OCI-LY3 (cell line): Measurements from ENCODE around the gene KHDRBS1.

Source experiments
- H2AFZ ChIP-seq: fragments of 200-600, 300-600 bp; shearing (Covaris generic); 2 replicates; pipeline ENCODE4 v1.6.0; 2014; ENCODE audit warnings: antibody characterized with exemption, low read depth, low read length
- H3K27ac ChIP-seq: fragments of 200-600, 300-600 bp; sonication (generic); 2 replicates; pipeline ENCODE4 v1.5.1; 2014; ENCODE audit warnings: mild to moderate bottlenecking, low read length, moderate library complexity, mixed read lengths
- H3K27me3 ChIP-seq: fragments of 200-600, 300-600 bp; sonication (generic); 2 replicates; pipeline ENCODE4 v1.6.1; 2014; ENCODE audit warnings: low read depth, low read length, mixed read lengths
- H3K36me3 ChIP-seq: fragments of 200-600, 300-600 bp; sonication (generic); replicated peaks from 2 replicates; pipeline ENCODE3; 2014; ENCODE audit warnings: low read depth, low read length, mixed read lengths
- H3K4me1 ChIP-seq: fragments of 300-600, 200-600 bp; sonication (generic); 2 replicates; pipeline ENCODE4 v1.6.1; 2014; ENCODE audit warnings: low read length, mixed read lengths
- H3K4me2 ChIP-seq: fragments of 200-600, 300-600 bp; sonication (generic); 2 replicates; pipeline ENCODE4 v1.6.1; 2014; ENCODE audit warnings: low read length, mixed read lengths
- H3K4me3 ChIP-seq: fragments of 300-600, 200-600 bp; sonication (generic); 2 replicates; pipeline ENCODE4 v1.5.1; 2014; ENCODE audit warnings: antibody characterized with exemption, mild to moderate bottlenecking, low read length, moderate library complexity
- H3K79me2 ChIP-seq: fragments of 300-600, 200-600 bp; shearing (Covaris generic); 2 replicates; pipeline ENCODE4 v1.6.1; 2014; ENCODE audit warnings: mild to moderate bottlenecking, low read length, mixed read lengths
- H3K9ac ChIP-seq: fragments of 300-600, 200-600 bp; shearing (Covaris generic); 2 replicates; pipeline ENCODE4 v1.6.0; 2014; ENCODE audit warnings: mild to moderate bottlenecking, low read length, moderate library complexity
- H3K9me3 ChIP-seq: fragments of 200-600, 300-600 bp; shearing (Covaris generic); 2 replicates; pipeline ENCODE4 v1.6.1; 2014; ENCODE audit warnings: low read length, mixed read lengths; ENCODE audit not compliant: insufficient read depth
- H4K20me1 ChIP-seq: fragments of 200-600, 300-600 bp; sonication (generic); 2 replicates; pipeline ENCODE4 v1.6.1; 2016; ENCODE audit warnings: low read length, mixed read lengths; ENCODE audit not compliant: insufficient read depth
- EZH2phosphoT487 ChIP-seq: fragments of 200-600 bp; shearing (Covaris generic); IDR thresholded peaks from 2 replicates; pipeline ENCODE4 v1.6.1; 2018; ENCODE audit warnings: antibody characterized with exemption, mixed run types, low read depth
- TF ChIP-seq, protein P1 (sequence below): fragments of 200-600, 300-600 bp; sonication (generic); IDR thresholded peaks from 2 replicates; pipeline ENCODE4 v1.5.1; 2014; ENCODE audit warnings: antibody characterized with exemption, low read length, low read depth

The KHDRBS1 gene

DNA sequence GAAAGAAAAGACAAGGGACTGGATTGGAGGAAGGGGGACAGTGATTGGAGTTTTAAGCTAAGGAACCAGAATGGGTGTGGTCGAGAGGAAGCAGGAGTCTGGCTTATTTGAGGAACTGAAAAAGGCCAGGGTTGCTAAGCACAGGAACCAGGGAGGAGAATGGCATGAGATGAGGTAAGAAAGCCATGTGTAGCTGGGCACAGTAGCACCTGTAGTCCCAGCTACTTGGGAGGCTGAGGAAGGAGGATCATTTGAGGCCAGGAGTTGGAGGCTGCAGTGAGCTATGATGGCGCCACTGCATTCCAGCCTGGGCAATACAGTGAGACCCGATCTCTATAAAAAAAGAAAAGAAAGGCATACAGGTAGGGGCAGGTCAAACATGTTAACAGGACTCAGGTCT, 8.1 kb upstream of the KHDRBS1 start:
- H3K27ac ChIP-seq, result no peak overlapping the region
- H3K9ac ChIP-seq, result no peak overlapping the region
- no peak overlapping the region for H3K4me3 ChIP-seq
- no peak overlapping the region for H2AFZ ChIP-seq
- H3K4me1 ChIP-seq, result peaks cover 29% of the 10 kb centered on the region
- no peaks in the 10 kb centered on the region for H3K9me3 ChIP-seq
- H3K79me2 ChIP-seq, result no peaks in the 10 kb centered on the region
- TF ChIP-seq, protein P1, sequence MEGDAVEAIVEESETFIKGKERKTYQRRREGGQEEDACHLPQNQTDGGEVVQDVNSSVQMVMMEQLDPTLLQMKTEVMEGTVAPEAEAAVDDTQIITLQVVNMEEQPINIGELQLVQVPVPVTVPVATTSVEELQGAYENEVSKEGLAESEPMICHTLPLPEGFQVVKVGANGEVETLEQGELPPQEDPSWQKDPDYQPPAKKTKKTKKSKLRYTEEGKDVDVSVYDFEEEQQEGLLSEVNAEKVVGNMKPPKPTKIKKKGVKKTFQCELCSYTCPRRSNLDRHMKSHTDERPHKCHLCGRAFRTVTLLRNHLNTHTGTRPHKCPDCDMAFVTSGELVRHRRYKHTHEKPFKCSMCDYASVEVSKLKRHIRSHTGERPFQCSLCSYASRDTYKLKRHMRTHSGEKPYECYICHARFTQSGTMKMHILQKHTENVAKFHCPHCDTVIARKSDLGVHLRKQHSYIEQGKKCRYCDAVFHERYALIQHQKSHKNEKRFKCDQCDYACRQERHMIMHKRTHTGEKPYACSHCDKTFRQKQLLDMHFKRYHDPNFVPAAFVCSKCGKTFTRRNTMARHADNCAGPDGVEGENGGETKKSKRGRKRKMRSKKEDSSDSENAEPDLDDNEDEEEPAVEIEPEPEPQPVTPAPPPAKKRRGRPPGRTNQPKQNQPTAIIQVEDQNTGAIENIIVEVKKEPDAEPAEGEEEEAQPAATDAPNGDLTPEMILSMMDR, result no peak
- TF ChIP-seq EZH2phosphoT487, result no peak
- no peaks in the 10 kb centered on the region for H4K20me1 ChIP-seq
- no peaks in the 10 kb centered on the region for H3K27me3 ChIP-seq
- H3K4me2 ChIP-seq, result no peak overlapping the region
- H3K36me3 ChIP-seq, result no peaks in the 10 kb centered on the region

DNA sequence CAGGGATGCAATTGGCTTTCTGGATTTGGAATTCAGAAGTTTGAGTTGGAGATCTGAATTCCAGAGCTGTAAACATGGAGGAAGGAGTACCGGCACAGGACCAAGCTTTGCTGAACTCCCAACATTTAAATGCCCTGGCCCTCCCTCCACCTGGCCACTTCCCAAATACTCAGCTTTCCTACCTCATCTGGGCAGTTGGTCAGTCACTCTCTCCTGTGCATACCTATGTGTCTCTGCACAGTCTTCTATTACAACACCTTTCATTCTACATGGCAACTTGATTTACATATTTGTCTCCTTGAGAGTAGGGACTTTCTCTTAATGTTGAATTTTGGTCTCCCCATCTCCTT, 6.1 kb upstream of the KHDRBS1 start:
- H3K4me3 ChIP-seq, result no peak overlapping the region
- H3K9ac ChIP-seq, result no peak overlapping the region
- no peak for TF ChIP-seq EZH2phosphoT487
- TF ChIP-seq, protein P1, result no peak
- H3K4me2 ChIP-seq, result no peak overlapping the region
- no peaks in the 10 kb centered on the region for H3K27me3 ChIP-seq
- H2AFZ ChIP-seq, result no peak overlapping the region
- no peaks in the 10 kb centered on the region for H3K9me3 ChIP-seq
- H3K36me3 ChIP-seq, result no peaks in the 10 kb centered on the region
- H3K79me2 ChIP-seq, result no peaks in the 10 kb centered on the region
- no peak overlapping the region for H3K27ac ChIP-seq
- peaks cover 21% of the 10 kb centered on the region for H3K4me1 ChIP-seq
- no peaks in the 10 kb centered on the region for H4K20me1 ChIP-seq

DNA sequence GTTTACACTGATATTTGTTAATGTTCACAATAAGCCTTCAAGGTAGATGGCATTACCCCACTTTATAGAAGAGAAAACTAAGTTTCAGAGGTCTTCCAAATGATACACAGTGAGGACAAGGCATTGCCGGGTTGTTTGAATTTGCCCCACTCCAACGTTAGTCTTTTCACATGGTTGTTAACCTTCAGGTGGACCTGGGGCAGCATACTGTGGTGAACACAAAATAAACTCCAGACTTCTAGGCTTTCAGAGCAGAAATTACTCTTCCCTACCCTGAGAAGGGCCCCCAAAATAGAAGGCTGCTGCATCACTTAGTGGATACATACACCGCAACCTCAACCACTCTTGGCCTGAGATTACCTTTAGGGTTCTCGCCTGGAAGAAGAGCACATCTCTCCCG, 3.4 kb upstream of the KHDRBS1 start:
- H4K20me1 ChIP-seq, result peaks cover 9% of the 10 kb centered on the region
- H3K79me2 ChIP-seq, result peaks cover 16% of the 10 kb centered on the region
- H3K9ac ChIP-seq, result no peak overlapping the region
- H3K4me1 ChIP-seq, result peaks cover 22% of the 10 kb centered on the region
- H2AFZ ChIP-seq, result no peak overlapping the region
- H3K27me3 ChIP-seq, result no peaks in the 10 kb centered on the region
- no peak overlapping the region for H3K27ac ChIP-seq
- no peaks in the 10 kb centered on the region for H3K36me3 ChIP-seq
- H3K4me2 ChIP-seq, result no peak overlapping the region
- no peaks in the 10 kb centered on the region for H3K9me3 ChIP-seq
- H3K4me3 ChIP-seq, result no peak overlapping the region
- TF ChIP-seq, protein P1, result no peak
- TF ChIP-seq EZH2phosphoT487, result no peak

DNA sequence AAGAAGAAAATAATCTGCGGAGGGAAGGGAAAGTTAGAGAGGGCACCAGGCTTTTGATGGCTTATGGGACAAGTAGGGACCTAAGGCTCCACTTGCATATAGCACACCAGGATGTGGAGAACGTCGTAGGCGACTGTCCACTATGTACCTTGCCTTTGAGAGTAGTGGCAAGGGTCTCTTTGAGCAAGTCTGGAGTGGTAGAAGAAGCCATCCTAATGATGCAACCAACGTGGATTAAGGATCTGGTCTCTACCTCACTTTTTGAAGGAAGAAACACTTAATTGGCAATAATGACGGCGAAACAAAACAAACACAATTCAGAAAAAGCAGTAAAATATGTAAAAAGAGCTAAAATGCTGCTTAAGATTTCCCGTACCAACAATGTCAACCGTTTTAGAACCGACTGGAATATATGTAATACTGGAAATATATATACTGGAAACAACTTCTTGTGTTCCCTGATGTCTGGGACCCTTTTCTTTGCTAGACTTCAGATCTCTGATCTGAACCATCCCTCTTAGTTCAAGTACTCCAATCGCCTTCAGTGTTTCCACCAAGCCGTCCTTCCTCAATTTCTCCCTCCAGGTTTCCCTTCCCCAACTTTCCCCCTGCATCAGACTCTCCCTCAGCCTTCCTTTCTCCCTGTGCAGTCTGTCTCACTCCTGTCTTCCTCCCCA, 821 bp upstream of the KHDRBS1 start:
- H3K9ac ChIP-seq, result peak overlapping the region; percentile 84
- TF ChIP-seq, protein P1, result no peak
- no peak for TF ChIP-seq EZH2phosphoT487
- H3K27me3 ChIP-seq, result no peaks in the 10 kb centered on the region
- peak overlapping the region; percentile 70 for H3K4me2 ChIP-seq
- peak overlapping the region; percentile 85 for H3K27ac ChIP-seq
- H3K9me3 ChIP-seq, result no peaks in the 10 kb centered on the region
- H3K36me3 ChIP-seq, result peaks cover 9% of the 10 kb centered on the region
- peaks cover 42% of the 10 kb centered on the region for H3K79me2 ChIP-seq
- peaks cover 17% of the 10 kb centered on the region for H3K4me1 ChIP-seq
- peak overlapping the region; percentile 66; the same call in 1 of the 2 replicates for H2AFZ ChIP-seq
- peak overlapping the region; percentile 96 for H3K4me3 ChIP-seq
- H4K20me1 ChIP-seq, result peaks cover 31% of the 10 kb centered on the region
